Small intestine (tissue), 7 donors: ENCODE measurements around the gene RBM44. TPM values are rescaled to one million over a fixed set of nuclear protein-coding genes. Genes with fewer than 3 reads are reported as not detected.

Source experiments
- DNase-seq, 2 donors: peaks; one replicate each; pipeline versions ENCODE4 v3.0.0 to v3.0.0-alpha.2; 2013
- FAIRE-seq: peaks from 2 replicates; lab custom pipeline; 2012; peaks lifted over from hg19 to GRCh38; lab: Jason Lieb, UNC
- H3K27ac ChIP-seq, 3 donors: one replicate each; pipeline ENCODE4 v1.5.1; 2013; ENCODE audit warnings: low read length in 2 of 3, mild to moderate bottlenecking in 2 of 3, control low read depth in 1 of 3, inconsistent platforms in 1 of 3, low read depth in 1 of 3, moderate library complexity in 1 of 3
- H3K27me3 ChIP-seq, 3 donors: one replicate each; pipeline ENCODE4 v1.6.1; 2013; ENCODE audit warnings: low read length in 3 of 3, inconsistent platforms in 1 of 3; ENCODE audit not compliant: control insufficient read depth in 3 of 3, insufficient read depth in 3 of 3
- H3K36me3 ChIP-seq, 3 donors: one replicate each; pipeline ENCODE4 v1.6.1; 2013; ENCODE audit warnings: low read length in 3 of 3, inconsistent platforms in 1 of 3, low read depth in 1 of 3, mild to moderate bottlenecking in 1 of 3, moderate library complexity in 1 of 3; ENCODE audit not compliant: control insufficient read depth in 3 of 3, insufficient read depth in 2 of 3
- H3K4me1 ChIP-seq, 3 donors: one replicate each; pipeline ENCODE4 v1.6.1; 2013; ENCODE audit warnings: low read length in 2 of 3, inconsistent platforms in 1 of 3, low read depth in 1 of 3, mild to moderate bottlenecking in 1 of 3, moderate library complexity in 1 of 3; ENCODE audit not compliant: control insufficient read depth in 3 of 3, insufficient read depth in 2 of 3
- H3K4me3 ChIP-seq, 3 donors: one replicate each; pipeline ENCODE4 v1.5.1; 2013; ENCODE audit warnings: low read length in 3 of 3, control low read depth in 1 of 3, inconsistent platforms in 1 of 3, low read depth in 1 of 3, mild to moderate bottlenecking in 1 of 3, moderate library complexity in 1 of 3
- H3K9me3 ChIP-seq, 2 donors: one replicate each; pipeline ENCODE4 v1.6.1; 2013; ENCODE audit warnings: low read depth in 1 of 2, low read length in 1 of 2; ENCODE audit not compliant: control insufficient read depth in 2 of 2, insufficient read depth in 1 of 2
- WGBS, 3 donors: extraction: QIAGEN DNeasy Blood & Tissue Kit; methylation state at CpG; one replicate each; pipeline ENCODE4 v1.1.7; 2013; 5-methylcytosine and 5-hydroxymethylcytosine counted together
- polyA plus RNA-seq, 4 donors: library from polyadenylated mRNA; stranded (reverse) in 3 of 4; unstranded in 1 of 4; fragments of 200-250 nt in 3 of 4; fragments of 120-200 nt in 1 of 4; gene quantifications; one replicate each; pipeline versions ENCODE4 v1.2.1 to v1.2.3, GENCODE V29; 2013
- donor health status: healthy with polysubstance abuse.
- donor health status: control.
- donor health status: control.
- donor health status: Bipolar disorder and iron deficiency.
- donor health status: healthy.

RBM44 gene
- polyA plus RNA-seq, 4 donors: 0.12 to 0.30 (median 0.22) TPM; not detected in 1

DNA sequence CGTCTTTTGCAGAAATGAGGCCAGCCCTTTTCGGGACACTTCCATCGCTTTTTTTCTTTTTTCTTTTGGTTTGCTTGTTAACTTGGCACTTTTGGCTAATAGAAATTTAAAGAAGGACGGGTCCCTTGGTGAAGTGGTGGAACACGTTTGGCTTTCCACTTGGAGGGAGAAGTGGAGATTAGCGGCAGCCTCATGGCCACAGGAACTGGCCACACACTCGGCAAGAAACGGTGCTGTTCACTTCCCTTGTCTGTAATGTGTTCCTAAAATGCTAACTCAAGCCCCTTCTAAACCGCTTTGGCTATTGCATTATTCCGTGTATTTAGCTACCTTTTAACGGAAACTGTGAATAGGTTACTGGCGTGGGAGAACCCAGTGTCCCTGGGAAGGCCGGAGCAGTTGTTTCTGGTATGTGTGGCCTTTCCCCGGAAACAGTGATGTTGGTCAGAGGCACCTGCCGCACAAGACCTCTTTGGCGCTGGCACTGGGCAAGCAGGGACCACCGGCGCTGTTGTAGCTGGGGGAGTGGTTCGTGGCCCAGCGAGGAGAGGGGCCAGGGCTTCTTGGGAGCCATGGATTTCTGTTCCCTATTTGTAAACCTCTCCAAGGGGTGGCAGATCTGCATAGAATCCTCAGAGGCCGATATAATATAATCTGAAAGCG is 61.8 kb downstream of the RBM44 start:
- Histone ChIP-seq H3K36me3 (peaks cover 0 to 25% (median 0%) of the 10 kb centered on the region in 3 donors), H3K4me3 (peak overlapping the region in 2 of 3 donors; percentile 56 to 70), H3K4me1 (peaks cover 8 to 44% (median 9%) of the 10 kb centered on the region in 3 donors), H3K27ac (peak overlapping the region; percentile 67 to 84 (median 81)), H3K9me3 (no peaks in the 10 kb centered on the region), H3K27me3 (peaks cover 0 to 3% (median 0%) of the 10 kb centered on the region in 3 donors)
- DNase-seq (peak; percentile 24 to 64), FAIRE-seq (no peak)
- WGBS, 3 donors: 8 to 46% (median 29%) methylated on average over 22 of the region's 22 CpGs

DNA sequence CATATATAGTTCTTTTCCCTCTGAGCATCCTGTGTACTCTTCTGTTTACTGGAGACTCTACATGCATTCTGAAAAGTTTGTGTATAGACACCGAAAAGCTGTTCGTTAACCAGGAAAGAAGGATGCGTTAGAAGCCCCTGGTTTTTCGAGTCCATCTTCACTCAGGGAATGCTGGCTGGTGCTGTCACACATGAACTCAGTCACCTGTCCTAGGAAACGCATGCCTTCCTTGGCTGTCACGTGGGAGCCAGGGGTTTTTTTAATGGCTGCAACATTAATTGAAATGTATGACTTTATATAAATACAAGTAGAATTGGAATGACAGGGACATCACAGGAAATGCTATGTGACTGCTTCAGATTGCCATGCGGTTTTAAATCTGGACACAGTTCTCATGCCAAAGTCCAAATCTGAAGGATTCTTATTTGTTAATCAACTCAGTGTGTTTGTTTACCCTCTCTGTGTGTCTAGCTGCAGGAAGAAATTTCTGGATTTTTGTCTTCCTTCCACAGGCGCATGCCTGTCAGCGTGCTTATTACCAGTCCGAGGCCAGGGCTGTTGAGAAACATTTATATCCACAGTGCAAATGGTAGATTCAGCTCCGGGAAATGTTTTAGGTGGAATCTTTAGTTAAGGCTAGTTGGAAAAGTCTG is 63.4 kb downstream of the RBM44 start:
- peaks cover 10 to 54% (median 15%) of the 10 kb centered on the region in 3 donors for H3K4me1 ChIP-seq
- peak; percentile 57 to 68 for DNase-seq
- H3K9me3 ChIP-seq: no peaks in the 10 kb centered on the region
- FAIRE-seq: no peak
- no peak overlapping the region for H3K4me3 ChIP-seq
- 20 to 61% (median 30%) methylated on average over 11 of the region's 11 CpGs for WGBS, 3 donors
- peaks cover 0 to 3% (median 0%) of the 10 kb centered on the region in 3 donors for H3K27me3 ChIP-seq
- H3K27ac ChIP-seq: peak overlapping the region in 2 of 3 donors; percentile 55 to 84
- peaks cover 0 to 29% (median 0%) of the 10 kb centered on the region in 3 donors for H3K36me3 ChIP-seq

DNA sequence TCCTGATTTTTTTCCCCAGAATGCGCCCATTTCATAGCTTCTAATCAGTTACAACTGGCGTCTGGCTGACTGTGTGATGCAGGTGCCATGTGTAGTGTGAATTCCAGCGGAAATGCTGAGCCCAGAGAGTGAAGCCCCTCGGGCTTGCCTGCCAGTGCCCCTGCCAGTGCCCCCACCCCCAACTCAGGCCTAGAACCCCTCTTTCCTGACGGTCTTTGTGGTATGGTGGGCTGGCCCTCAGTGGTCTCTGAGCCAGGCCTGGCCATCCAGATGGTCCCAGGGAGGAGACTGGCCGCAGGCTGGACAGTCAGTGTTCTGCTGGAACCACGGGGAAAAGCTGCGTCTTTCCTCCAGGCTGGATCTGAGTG is 63.9 kb downstream of the RBM44 start:
- Histone ChIP-seq H3K4me3 (no peak overlapping the region), H3K27ac (peak overlapping the region in 2 of 3 donors; percentile 14 to 84), H3K4me1 (peaks cover 10 to 54% (median 15%) of the 10 kb centered on the region in 3 donors), H3K9me3 (no peaks in the 10 kb centered on the region), H3K36me3 (peaks cover 0 to 34% (median 0%) of the 10 kb centered on the region in 3 donors), H3K27me3 (peaks cover 0 to 3% (median 0%) of the 10 kb centered on the region in 3 donors)
- WGBS, 3 donors: 60 to 84% (median 75%) methylated on average over 8 of the region's 8 CpGs
- DNase-seq: no peak
- no peak for FAIRE-seq

DNA sequence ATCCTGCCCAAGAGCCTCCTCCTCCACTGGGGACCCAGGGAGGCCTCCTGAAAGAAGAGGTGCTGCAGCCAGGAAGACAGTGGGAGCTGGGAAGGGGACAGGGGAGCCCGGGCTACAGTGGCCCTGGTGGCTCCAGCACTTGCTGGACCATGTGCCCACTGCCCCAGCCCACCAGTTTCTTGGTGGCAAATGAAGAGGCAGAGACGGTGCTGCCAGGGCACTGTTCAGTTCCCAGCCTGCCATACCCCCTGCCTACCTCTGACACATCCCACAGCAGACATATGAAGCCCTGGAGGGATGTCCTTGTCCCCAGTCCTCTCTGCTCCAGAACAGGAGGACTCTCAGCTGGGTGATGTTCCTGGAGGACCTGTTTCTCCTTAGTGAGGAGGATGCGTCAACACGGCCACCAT is 64.5 kb downstream of the RBM44 start:
- no peaks in the 10 kb centered on the region for H3K9me3 ChIP-seq
- 60 to 80% (median 65%) methylated on average over 4 of the region's 4 CpGs for WGBS, 3 donors
- H3K4me3 ChIP-seq: no peak overlapping the region
- DNase-seq (no peak), FAIRE-seq (no peak)
- peaks cover 10 to 54% (median 15%) of the 10 kb centered on the region in 3 donors for H3K4me1 ChIP-seq
- no peak overlapping the region for H3K27ac ChIP-seq
- H3K27me3 ChIP-seq: peaks cover 0 to 3% (median 0%) of the 10 kb centered on the region in 3 donors
- peaks cover 0 to 35% (median 0%) of the 10 kb centered on the region in 3 donors for H3K36me3 ChIP-seq

DNA sequence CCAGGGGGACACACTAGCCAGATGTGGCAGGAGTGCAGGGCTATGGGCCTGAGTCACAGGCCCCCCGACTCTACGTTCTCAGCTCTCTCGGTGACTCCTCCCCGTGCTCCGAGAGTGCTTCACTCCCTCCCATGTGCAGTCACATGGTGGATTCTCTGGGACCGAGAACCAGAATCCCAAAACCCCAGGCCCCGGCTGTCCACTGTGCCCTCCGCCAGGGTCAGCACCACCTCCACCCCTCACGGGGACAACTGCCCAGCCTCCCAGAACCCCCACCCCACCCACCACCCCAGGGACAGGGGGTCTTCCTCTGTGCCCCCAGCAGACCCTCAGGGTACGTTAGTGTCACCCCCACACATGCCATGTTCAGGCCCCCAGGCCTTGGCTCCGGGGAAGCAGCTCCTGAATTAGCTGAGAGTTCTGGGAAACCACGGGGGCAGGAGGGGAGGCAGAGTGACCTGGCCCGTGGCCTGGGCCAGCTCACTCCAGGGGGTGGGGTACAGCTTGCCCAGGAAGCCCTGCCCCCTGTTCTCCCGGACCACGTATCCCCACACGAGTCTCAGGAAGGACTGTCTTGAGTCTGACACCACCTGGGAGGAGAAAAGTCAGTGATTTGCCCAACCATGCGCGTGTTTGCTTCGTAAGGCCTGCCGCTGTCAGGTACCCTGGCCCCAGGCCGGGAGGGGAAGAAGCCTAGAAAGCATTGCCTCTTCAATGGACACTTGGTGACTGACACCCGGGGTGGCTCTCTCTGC is 65.3 kb downstream of the RBM44 start:
- Histone ChIP-seq H3K27ac (peak overlapping the region in 2 of 3 donors; percentile 41 to 52), H3K4me1 (peaks cover 10 to 50% (median 15%) of the 10 kb centered on the region in 3 donors), H3K36me3 (peaks cover 0 to 35% (median 0%) of the 10 kb centered on the region in 3 donors), H3K4me3 (no peak overlapping the region), H3K27me3 (peaks cover 0 to 3% (median 0%) of the 10 kb centered on the region in 3 donors), H3K9me3 (no peaks in the 10 kb centered on the region)
- no peak for FAIRE-seq
- DNase-seq: peak in 1 of 2 donors; percentile 34
- WGBS, 3 donors: 29 to 68% (median 50%) methylated on average over 22 of the region's 22 CpGs

DNA sequence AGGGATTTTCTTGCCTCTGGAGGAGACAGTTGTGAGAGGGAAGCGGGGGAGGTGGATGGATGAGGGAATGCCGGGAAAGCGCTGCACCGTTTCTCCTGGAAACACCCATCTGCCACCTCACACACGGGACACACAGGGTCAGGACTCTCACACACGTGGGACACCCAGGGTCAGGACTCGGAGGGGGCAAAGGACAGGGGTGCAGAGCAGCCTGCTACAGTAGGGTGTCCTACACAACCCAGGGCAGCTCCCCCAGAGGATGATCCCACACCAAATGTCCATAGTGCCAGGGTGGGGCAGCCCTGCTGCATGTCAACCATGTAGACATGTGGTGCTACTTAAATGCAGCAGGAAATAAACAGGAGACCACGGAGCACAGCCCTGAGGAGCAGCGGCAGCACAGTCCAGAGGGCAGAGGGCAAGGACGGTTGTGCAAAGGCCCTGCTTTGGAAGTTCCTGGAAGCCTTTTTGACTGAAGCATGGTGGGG is 65.9 kb downstream of the RBM44 start:
- H3K4me3 ChIP-seq: no peak overlapping the region
- peak overlapping the region in 2 of 3 donors; percentile 52 to 62 for H3K27ac ChIP-seq
- H3K36me3 ChIP-seq: peaks cover 0 to 35% (median 0%) of the 10 kb centered on the region in 3 donors
- no peaks in the 10 kb centered on the region for H3K27me3 ChIP-seq
- H3K9me3 ChIP-seq: no peaks in the 10 kb centered on the region
- WGBS, 3 donors: 29 to 55% (median 33%) methylated on average over 10 of the region's 10 CpGs
- H3K4me1 ChIP-seq: peaks cover 10 to 48% (median 15%) of the 10 kb centered on the region in 3 donors
- FAIRE-seq (no peak), DNase-seq (peak; percentile 30 to 48)

DNA sequence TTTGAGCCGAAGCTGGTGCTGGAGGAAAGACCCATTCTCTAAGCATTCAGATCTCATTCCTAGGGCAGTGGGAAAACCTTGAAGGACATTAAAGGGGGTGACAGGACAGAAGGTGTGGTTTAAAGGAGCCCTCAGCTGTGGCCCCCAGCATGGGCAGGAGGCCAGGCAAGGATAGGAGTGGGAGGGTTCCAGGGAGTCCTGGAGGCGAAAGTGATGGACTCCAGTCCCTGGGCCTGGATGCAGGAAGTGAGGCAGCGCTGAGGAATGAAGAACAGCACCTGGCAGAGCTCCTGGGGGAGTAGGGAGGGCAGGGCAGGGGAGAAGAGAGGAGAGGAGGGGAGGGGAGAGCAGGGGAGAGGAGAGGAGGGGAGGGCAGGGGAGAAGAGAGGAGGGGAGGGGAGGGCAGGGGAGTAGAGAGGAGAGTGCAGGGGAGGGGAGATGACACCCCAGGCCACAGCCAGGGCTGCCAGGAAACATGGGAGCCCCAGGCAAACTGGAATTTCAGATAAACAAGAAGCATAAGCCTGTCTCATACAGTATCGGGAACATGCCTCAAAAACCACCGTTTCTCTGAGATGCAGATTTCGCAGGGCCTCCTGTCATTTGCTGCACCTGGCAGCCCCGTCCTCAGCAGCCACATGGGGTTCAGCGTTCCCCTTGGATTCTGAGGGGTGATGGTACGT is 66.5 kb downstream of the RBM44 start:
- Histone ChIP-seq H3K36me3 (peaks cover 0 to 40% (median 0%) of the 10 kb centered on the region in 3 donors), H3K27me3 (no peaks in the 10 kb centered on the region), H3K27ac (peak overlapping the region in 2 of 3 donors; percentile 62 to 75), H3K4me3 (no peak overlapping the region), H3K4me1 (peaks cover 10 to 48% (median 15%) of the 10 kb centered on the region in 3 donors), H3K9me3 (no peaks in the 10 kb centered on the region)
- peak; percentile 58 to 70 for DNase-seq
- 26 to 67% (median 42%) methylated on average over 9 of the region's 9 CpGs for WGBS, 3 donors
- FAIRE-seq: no peak
